H9 (cell line): ENCODE data around the gene ASB5. TPM values are rescaled to one million over a fixed set of nuclear protein-coding genes. Genes with fewer than 3 reads are reported as not detected.

Source experiments
- DNase-seq: peaks from one replicate; pipeline ENCODE4 v3.0.0-alpha.2; 2017
- H2AFZ ChIP-seq: one replicate; pipeline ENCODE4 v1.6.1; 2013; ENCODE audit warnings: mild to moderate bottlenecking, low read length, control low read depth, moderate library complexity
- H2AK5ac ChIP-seq: 2 replicates; pipeline ENCODE4 v1.6.1; 2013; ENCODE audit warnings: low read length, control low read depth, mixed read lengths; ENCODE audit not compliant: insufficient read length
- H2BK120ac ChIP-seq: one replicate; pipeline ENCODE4 v1.6.1; 2013; ENCODE audit warnings: low read depth, mild to moderate bottlenecking, low read length, control low read depth, inconsistent platforms; ENCODE audit not compliant: poor library complexity, severe bottlenecking
- H2BK12ac ChIP-seq: 2 replicates; pipeline ENCODE4 v1.6.1; 2013; ENCODE audit warnings: low read length, control low read depth, mixed read lengths, low read depth; ENCODE audit not compliant: insufficient read length
- H2BK15ac ChIP-seq: 2 replicates; pipeline ENCODE4 v1.6.1; 2013; ENCODE audit warnings: low read depth, low read length, control low read depth
- H2BK20ac ChIP-seq: one replicate; pipeline ENCODE4 v1.6.1; 2013; ENCODE audit warnings: low read depth, mild to moderate bottlenecking, low read length, control low read depth, inconsistent platforms; ENCODE audit not compliant: poor library complexity, severe bottlenecking
- H2BK5ac ChIP-seq: 2 replicates; pipeline ENCODE4 v1.6.1; 2013; ENCODE audit warnings: low read length, control low read depth, mixed read lengths; ENCODE audit not compliant: insufficient read length
- H3K14ac ChIP-seq: 2 replicates; pipeline ENCODE4 v1.6.1; 2013; ENCODE audit warnings: low read length, control low read depth; ENCODE audit not compliant: insufficient read depth
- H3K18ac ChIP-seq: 2 replicates; pipeline ENCODE4 v1.6.1; 2013; ENCODE audit warnings: low read depth, mild to moderate bottlenecking, mixed read lengths, low read length, control low read depth; ENCODE audit not compliant: insufficient read length
- H3K23ac ChIP-seq: 2 replicates; pipeline ENCODE4 v1.6.1; 2013; ENCODE audit warnings: low read length, control low read depth, mixed read lengths, low read depth; ENCODE audit not compliant: insufficient read length
- H3K23me2 ChIP-seq: 2 replicates; pipeline ENCODE4 v1.6.1; 2013; ENCODE audit warnings: low read depth, mild to moderate bottlenecking, mixed read lengths, low read length, control low read depth; ENCODE audit not compliant: insufficient read length, poor library complexity, severe bottlenecking
- H3K27ac ChIP-seq: 2 replicates; pipeline ENCODE4 v1.5.1; 2013; ENCODE audit warnings: low read length, control low read depth, mixed read lengths, low read depth; ENCODE audit not compliant: insufficient read length
- H3K27me3 ChIP-seq: 2 replicates; pipeline ENCODE4 v1.6.1; 2013; ENCODE audit warnings: low read length, control low read depth, inconsistent platforms; ENCODE audit not compliant: insufficient read depth
- H3K4ac ChIP-seq: 2 replicates; pipeline ENCODE4 v1.6.1; 2013; ENCODE audit warnings: low read depth, mild to moderate bottlenecking, control low read depth, inconsistent platforms, low read length, moderate library complexity
- H3K4me1 ChIP-seq: 2 replicates; pipeline ENCODE4 v1.6.1; 2013; ENCODE audit warnings: low read length, control low read depth, inconsistent platforms; ENCODE audit not compliant: insufficient read depth
- H3K4me2 ChIP-seq: 2 replicates; pipeline ENCODE4 v1.6.1; 2013; ENCODE audit warnings: low read length, control low read depth, mixed read lengths; ENCODE audit not compliant: insufficient read length, insufficient read depth
- H3K56ac ChIP-seq: 2 replicates; pipeline ENCODE4 v1.6.1; 2013; ENCODE audit warnings: low read depth, mild to moderate bottlenecking, mixed read lengths, low read length, control low read depth; ENCODE audit not compliant: insufficient read length
- H3K79me1 ChIP-seq: 2 replicates; pipeline ENCODE4 v1.6.1; 2013; ENCODE audit warnings: low read depth, mild to moderate bottlenecking, moderate library complexity, low read length, control low read depth, inconsistent platforms; ENCODE audit not compliant: insufficient read depth, poor library complexity, severe bottlenecking
- H3K79me2 ChIP-seq: 2 replicates; pipeline ENCODE4 v1.6.1; 2013; ENCODE audit warnings: low read length, control low read depth, inconsistent platforms; ENCODE audit not compliant: insufficient read depth
- H3K9ac ChIP-seq: 2 replicates; pipeline ENCODE4 v1.6.1; 2013; ENCODE audit warnings: low read length, control low read depth, mixed read lengths; ENCODE audit not compliant: insufficient read length; ENCODE audit errors: extremely low read depth
- H3K9me3 ChIP-seq: one replicate; pipeline ENCODE4 v1.6.1; 2013; ENCODE audit warnings: low read depth, low read length, inconsistent platforms; ENCODE audit not compliant: control insufficient read depth
- H3T11ph ChIP-seq: one replicate; pipeline ENCODE4 v1.6.1; 2013; ENCODE audit warnings: mild to moderate bottlenecking, low read length, control low read depth, inconsistent platforms
- H4K20me1 ChIP-seq: one replicate; pipeline ENCODE4 v1.6.1; 2013; ENCODE audit not compliant: control insufficient read depth, insufficient read length, insufficient read depth
- H4K5ac ChIP-seq: 2 replicates; pipeline ENCODE4 v1.6.1; 2013; ENCODE audit warnings: low read depth, mild to moderate bottlenecking, mixed read lengths, low read length, control low read depth; ENCODE audit not compliant: insufficient read length
- H4K8ac ChIP-seq: replicated peaks from 2 replicates; pipeline ENCODE4 v1.6.1; 2013; ENCODE audit warnings: low read length, control low read depth, mixed read lengths, low read depth; ENCODE audit not compliant: insufficient read length
- H4K91ac ChIP-seq: 2 replicates; pipeline ENCODE4 v1.6.1; 2013; ENCODE audit warnings: low read depth, mild to moderate bottlenecking, moderate library complexity, mixed read lengths, low read length, control low read depth; ENCODE audit not compliant: insufficient read length
- H3K27ac Mint-ChIP-seq, 3 experiments: 2 replicates in 2 of 3; 3 replicates in 1 of 3; pipeline ENCODE4 v1.8.0; 2020 to 2021; ENCODE audit warnings: mixed read lengths in 3 of 3, mild to moderate bottlenecking in 1 of 3, moderate library complexity in 1 of 3
- H3K27me3 Mint-ChIP-seq: 2 replicates; pipeline ENCODE4 v1.8.0; 2021; ENCODE audit warnings: low read depth, mild to moderate bottlenecking, moderate library complexity, mixed read lengths
- H3K36me3 Mint-ChIP-seq, 3 experiments: 2 replicates in 2 of 3; 3 replicates in 1 of 3; pipeline ENCODE4 v1.8.0; 2020 to 2021; ENCODE audit warnings: low read depth in 3 of 3, mixed read lengths in 3 of 3; ENCODE audit not compliant: insufficient read depth in 1 of 3
- H3K4me1 Mint-ChIP-seq, 2 experiments: 2 replicates each; pipeline ENCODE4 v1.8.0; 2020; ENCODE audit warnings: mixed read lengths in 2 of 2
- H3K4me3 Mint-ChIP-seq, 2 experiments: 2 replicates in 1 of 2; 3 replicates in 1 of 2; pipeline ENCODE4 v1.8.0; 2020 to 2021; ENCODE audit warnings: mild to moderate bottlenecking in 2 of 2, mixed read lengths in 2 of 2, moderate library complexity in 1 of 2
- H3K9me3 Mint-ChIP-seq, 2 experiments: 2 replicates in 1 of 2; 3 replicates in 1 of 2; pipeline ENCODE4 v1.8.0; 2020; ENCODE audit warnings: mild to moderate bottlenecking in 2 of 2, mixed read lengths in 2 of 2, moderate library complexity in 1 of 2
- CTCF ChIP-seq: fragments of 200-600 bp; sonication (generic); conservative IDR thresholded peaks from 3 replicates; pipeline ENCODE4 v1.8.0; 2021; ENCODE audit warnings: antibody characterized with exemption, mild to moderate bottlenecking
- WGBS: extraction: QIAGEN DNeasy Blood & Tissue Kit; methylation state at CpG from one replicate; pipeline ENCODE4 v1.1.7; 2013; ENCODE audit warnings: missing lambda C conversion rate, low lambda C conversion rate, mixed read lengths; ENCODE audit not compliant: insufficient read length; ENCODE audit errors: extremely low coverage; 5-methylcytosine and 5-hydroxymethylcytosine counted together
- total RNA-seq: library from RNA; stranded (reverse); gene quantifications from 2 replicates; pipeline ENCODE4 v1.2.1, GENCODE V29; 2021

The ASB5 gene
- total RNA-seq, 1 experiment from 2014 or later = not detected

DNA sequence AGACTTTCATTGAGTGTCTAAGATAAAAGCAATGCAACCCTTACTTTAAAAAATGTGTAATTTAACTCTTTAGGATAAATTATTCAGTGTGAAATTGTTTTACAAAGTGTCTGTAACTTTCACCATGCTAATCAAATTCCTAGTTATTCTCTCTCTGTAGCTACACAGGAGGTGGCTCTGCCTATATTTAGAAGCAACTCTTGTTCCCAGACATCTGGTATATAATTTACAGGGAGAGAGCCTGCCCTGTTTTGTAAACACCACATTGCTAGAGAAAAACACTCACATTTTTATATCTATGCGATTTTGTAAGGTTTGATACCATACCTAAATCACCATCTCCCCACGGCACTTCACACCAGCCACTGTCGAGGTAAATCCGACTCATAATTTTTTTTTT, 38.2 kb downstream of the ASB5 start:
- Histone ChIP-seq H3K23ac (no peak overlapping the region), H3K4me1 (no peaks in the 10 kb centered on the region), H3K9me3 (no peaks in the 10 kb centered on the region), H3K79me1 (no peaks in the 10 kb centered on the region), H3T11ph (no peak overlapping the region), H3K27ac (no peak overlapping the region), H3K23me2 (no peaks in the 10 kb centered on the region), H2AFZ (no peak overlapping the region), H4K91ac (no peak overlapping the region), H2BK5ac (no peak overlapping the region), H2BK15ac (no peak overlapping the region), H4K20me1 (no peaks in the 10 kb centered on the region), H2BK120ac (no peak overlapping the region), H3K4ac (no peak overlapping the region), H4K5ac (no peak overlapping the region), H2BK20ac (no peak overlapping the region), H4K8ac (no peak overlapping the region), H3K56ac (no peak overlapping the region), H3K4me2 (no peak overlapping the region), H3K14ac (no peak overlapping the region), H2BK12ac (no peak overlapping the region), H3K9ac (no peak overlapping the region), H3K18ac (no peak overlapping the region), H3K79me2 (no peaks in the 10 kb centered on the region), H3K27me3 (no peaks in the 10 kb centered on the region), H2AK5ac (no peak overlapping the region)
- WGBS = no CpG with 5 or more reads among the region's 4 CpGs
- H3K27me3 Mint-ChIP-seq = no peaks in the 10 kb centered on the region
- TF ChIP-seq CTCF = no peak
- H3K4me3 Mint-ChIP-seq = no peak overlapping the region
- H3K4me1 Mint-ChIP-seq = peaks cover 10 to 16% of the 10 kb centered on the region in 2 experiments
- H3K36me3 Mint-ChIP-seq = no peaks in the 10 kb centered on the region
- no peak for DNase-seq
- no peaks in the 10 kb centered on the region for H3K9me3 Mint-ChIP-seq
- H3K27ac Mint-ChIP-seq = no peak overlapping the region; a peak in 1 of 7 replicates
